Glomerular visceral epithelial cell (primary cell): ENCODE data around the gene TRPM2.

ENCODE experiments used
- DNase-seq: peaks from one replicate; pipeline ENCODE4 v3.0.0-alpha.2; 2016; ENCODE audit errors: extremely low spot score

Gene TRPM2

DNA sequence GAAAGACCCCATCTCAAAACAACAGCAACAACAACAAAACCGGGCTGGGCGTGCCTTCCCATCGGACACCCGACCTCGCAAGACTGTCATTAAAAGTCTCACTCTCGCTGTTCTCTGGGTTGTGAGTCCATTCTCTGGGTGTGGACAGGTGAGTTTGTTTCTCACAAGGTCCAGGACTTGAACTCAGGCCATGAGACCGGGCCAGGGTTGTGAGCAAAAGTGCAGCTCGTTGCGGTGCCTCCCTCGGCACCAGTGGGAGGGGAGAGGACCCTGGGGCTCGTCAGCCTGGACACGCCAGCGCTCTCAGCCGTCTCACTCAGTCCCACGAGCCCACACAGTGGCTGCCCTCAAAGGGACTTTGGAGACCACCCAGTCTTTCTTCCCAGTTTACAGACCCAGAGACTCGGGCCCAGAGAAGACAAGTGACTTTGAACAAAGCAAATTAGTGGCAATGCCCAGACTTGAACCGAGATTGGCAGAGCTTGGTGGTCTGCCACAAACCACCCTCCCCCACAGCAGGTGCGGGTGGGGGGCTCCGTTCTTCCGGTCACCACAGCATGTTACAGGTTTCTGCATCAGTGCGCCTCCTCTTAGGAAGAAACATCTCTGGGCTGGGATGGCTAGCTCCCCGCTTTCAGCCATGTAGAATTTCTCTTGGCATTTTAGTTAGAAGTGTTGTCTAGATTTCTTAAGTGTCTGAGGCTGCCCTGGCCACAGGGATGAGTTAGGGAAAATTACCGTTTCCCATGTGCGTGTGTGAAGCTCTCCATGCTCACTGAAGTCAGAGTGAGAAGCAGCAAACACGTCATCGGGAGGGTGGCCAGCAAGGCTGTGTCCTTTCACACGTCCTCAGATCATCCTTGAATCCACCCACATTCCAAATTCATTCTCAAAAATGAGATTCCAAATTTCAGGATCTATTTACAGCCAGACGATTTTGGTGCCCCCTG is 130.1 kb downstream of the TRPM2 start:
- no peak for DNase-seq

DNA sequence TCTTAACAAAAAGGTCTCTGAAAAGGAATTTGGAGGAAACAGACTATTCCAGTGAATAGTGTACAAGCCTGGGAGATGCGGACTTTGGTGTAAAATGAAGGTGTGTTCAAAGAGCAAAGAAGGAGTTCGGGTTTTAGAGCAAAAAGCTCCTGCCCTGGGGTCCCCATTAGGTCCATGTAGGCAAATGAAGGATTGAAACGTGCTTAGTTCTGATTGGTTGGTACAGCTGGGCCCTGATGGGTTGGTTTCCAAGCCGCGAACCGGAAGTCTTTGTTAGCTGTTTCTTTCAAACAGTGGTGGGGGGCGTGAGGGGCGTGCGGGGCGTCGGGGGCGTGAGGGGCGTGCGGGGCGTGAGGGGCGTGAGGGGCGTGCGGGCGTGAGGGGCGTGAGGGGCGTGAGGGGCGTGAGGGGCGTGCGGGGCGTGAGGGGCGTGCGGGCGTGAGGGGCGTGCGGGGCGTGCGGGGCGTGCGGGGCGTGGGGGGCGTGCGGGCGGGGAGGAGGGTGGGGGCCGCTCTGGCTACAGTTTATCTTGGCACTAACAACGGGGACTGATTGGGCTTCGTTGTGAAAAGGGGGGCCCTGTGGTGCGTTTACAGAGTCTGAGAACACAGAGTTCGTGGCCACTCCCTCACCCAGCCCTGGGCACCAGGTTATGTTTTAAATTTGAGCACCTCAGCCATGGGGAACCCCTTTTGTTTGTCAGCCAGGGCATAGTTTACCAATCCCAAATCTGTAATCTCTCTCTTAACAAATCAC is 131.3 kb downstream of the TRPM2 start:
- DNase-seq: no peak

- no peak for DNase-seq
Observed at GRCh38 chr21:44485254-44485793, 131.9 kb downstream of the TRPM2 start.

DNA sequence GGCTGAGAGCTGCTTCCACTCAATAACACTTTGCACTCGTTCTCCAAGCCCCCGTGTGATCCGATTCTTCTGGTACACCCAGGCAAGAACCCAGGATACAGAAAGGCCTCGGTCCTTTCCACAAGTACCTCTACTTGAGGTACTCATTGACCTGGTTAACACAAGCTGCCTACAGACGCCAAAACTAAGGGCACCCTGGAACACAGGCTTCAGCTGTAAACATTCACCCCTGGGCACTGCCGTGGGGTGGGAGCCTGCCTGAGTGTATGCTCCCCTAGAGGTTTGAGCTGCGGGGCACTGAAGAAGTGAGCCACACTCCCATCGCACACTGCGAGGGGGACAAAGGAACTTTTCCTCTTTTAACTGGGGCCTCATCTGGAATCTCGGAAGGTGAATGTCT is 132.4 kb downstream of the TRPM2 start:
- no peak for DNase-seq

DNA sequence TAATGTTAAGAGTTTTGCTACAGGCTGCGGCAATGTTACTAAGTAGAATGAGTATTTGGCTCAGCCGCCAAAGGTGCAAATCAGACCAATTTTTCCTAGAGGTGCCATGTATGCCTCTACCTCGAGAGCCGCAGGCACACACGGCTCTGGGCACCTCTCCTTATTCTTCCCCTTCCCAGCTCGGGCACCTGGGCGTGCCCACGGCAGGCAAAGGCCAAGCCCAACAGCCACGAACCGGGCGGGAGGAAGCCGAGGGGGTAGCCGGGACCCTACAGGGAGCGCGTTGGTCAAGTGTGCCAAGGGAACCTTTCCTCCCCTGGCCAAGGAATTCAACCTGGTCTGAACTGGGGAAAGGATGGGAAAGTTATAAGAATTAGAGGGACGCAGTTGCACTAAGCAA is 132.9 kb downstream of the TRPM2 start:
- DNase-seq: no peak

DNA sequence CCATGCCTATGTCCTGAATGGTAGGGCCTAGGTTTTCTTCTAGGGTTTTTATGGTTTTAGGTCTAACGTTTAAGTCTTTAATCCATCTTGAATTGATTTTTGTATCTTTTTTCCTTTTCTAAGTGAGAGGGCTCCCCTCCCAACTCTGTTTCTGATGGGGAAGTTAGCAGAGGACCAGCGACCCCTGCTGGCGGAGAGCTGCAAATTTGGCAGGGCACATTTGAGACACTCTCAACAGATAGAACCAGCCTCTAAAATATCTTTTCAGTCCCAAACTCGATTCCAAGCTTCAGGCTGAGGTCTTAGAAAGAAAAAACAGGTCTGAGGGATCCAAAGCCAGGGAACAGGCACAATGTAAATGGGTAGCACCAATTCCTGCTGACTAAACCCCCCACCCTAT is 134.4 kb downstream of the TRPM2 start:
- DNase-seq: no peak

- no peak for DNase-seq
Observed at GRCh38 chr21:44489962-44490361, 136.5 kb downstream of the TRPM2 start.

- DNase-seq: no peak
Observed at GRCh38 chr21:44490405-44490804, 137.0 kb downstream of the TRPM2 start.

- no peak for DNase-seq
Observed at GRCh38 chr21:44490816-44491215, 137.4 kb downstream of the TRPM2 start.
